Stimulated activated CD8-positive, alpha-beta memory T cell treated with anti-CD3 and anti-CD28 coated beads, Interleukin-4, amount 100 ng/mL, for 4 hours (primary cell): ENCODE results near the gene SYTL3.
"Not testable (repeated sequence)": the region's sequence is repeated elsewhere in the genome, so short reads cannot be mapped to it uniquely, and the experiment has no call there.

Source experiments
- DNase-seq, 2 donors: peaks; one replicate each; pipeline ENCODE4 v3.0.0-alpha.2; 2020; ENCODE audit warnings: low read depth in 2 of 2, low spot score in 1 of 2

Gene SYTL3

GRCh38 chr6:158686791-158687381 is 37.0 kb downstream of the SYTL3 start:
- DNase-seq, result no peak

GRCh38 chr6:158687506-158687905 is 37.7 kb downstream of the SYTL3 start:
- no peak for DNase-seq

- DNase-seq, result no peak
Observed at GRCh38 chr6:158688860-158689259, 39.0 kb downstream of the SYTL3 start.

GRCh38 chr6:158694913-158695312 is 45.1 kb downstream of the SYTL3 start:
- DNase-seq, result no peak

- no peak for DNase-seq
Observed at GRCh38 chr6:158697811-158698210, 48.0 kb downstream of the SYTL3 start.

GRCh38 chr6:158698931-158699330 is 49.1 kb downstream of the SYTL3 start:
- DNase-seq, result no peak

GRCh38 chr6:158701268-158701667 is 51.4 kb downstream of the SYTL3 start:
- DNase-seq, result not testable (repeated sequence)

GRCh38 chr6:158703111-158703836 is 53.4 kb downstream of the SYTL3 start:
- DNase-seq, result no peak

GRCh38 chr6:158703837-158704822 is 54.3 kb downstream of the SYTL3 start:
- DNase-seq, result peak; percentile 46 to 49

- no peak for DNase-seq
Observed at GRCh38 chr6:158705386-158706126, 55.7 kb downstream of the SYTL3 start.

- no peak for DNase-seq
Observed at GRCh38 chr6:158706369-158706982, 56.6 kb downstream of the SYTL3 start.

- DNase-seq, result no peak
Observed at GRCh38 chr6:158707120-158707820, 57.4 kb downstream of the SYTL3 start.

GRCh38 chr6:158707821-158708195 is 58.0 kb downstream of the SYTL3 start:
- DNase-seq, result no peak

GRCh38 chr6:158708239-158708638 is 58.4 kb downstream of the SYTL3 start:
- DNase-seq, result no peak

GRCh38 chr6:158709809-158710208 is 60.0 kb downstream of the SYTL3 start:
- no peak for DNase-seq

GRCh38 chr6:158711264-158711663 is 61.4 kb downstream of the SYTL3 start:
- no peak for DNase-seq

GRCh38 chr6:158713469-158713868 is 63.6 kb downstream of the SYTL3 start:
- no peak for DNase-seq

GRCh38 chr6:158714706-158715105 is 64.9 kb downstream of the SYTL3 start:
- DNase-seq, result no peak

GRCh38 chr6:158715330-158716311 is 65.8 kb downstream of the SYTL3 start:
- no peak for DNase-seq
